GM19328 (cell line): ENCODE measurements around the gene SMIM29.

ENCODE experiments used
- ATAC-seq: cut with Tn5 transposase; IDR thresholded peaks from one replicate; pipeline ENCODE4 v1.9.1; 2021; ENCODE audit warnings: mild to moderate bottlenecking, moderate library complexity; ENCODE audit not compliant: unreplicated experiment

The SMIM29 gene

GRCh38 chr6:34241351-34242215 lies 7.2 kb downstream of the SMIM29 start:
- ATAC-seq: no peak

GRCh38 chr6:34240329-34241248 lies 8.2 kb downstream of the SMIM29 start:
- ATAC-seq: no peak

- ATAC-seq: no peak
Measured at GRCh38 chr6:34239893-34240292, 8.9 kb downstream of the SMIM29 start.

- ATAC-seq: no peak
Measured at GRCh38 chr6:34239500-34239825, 9.3 kb downstream of the SMIM29 start.

GRCh38 chr6:34238585-34239499 lies 10.0 kb downstream of the SMIM29 start:
- ATAC-seq: no peak

GRCh38 chr6:34237722-34238584 lies 10.9 kb downstream of the SMIM29 start:
- ATAC-seq: no peak

- ATAC-seq: peak; percentile 6
Measured at GRCh38 chr6:34237316-34237721, 11.5 kb downstream of the SMIM29 start.

GRCh38 chr6:34236443-34237315 lies 12.1 kb downstream of the SMIM29 start, which contains the start of gene HMGA1:
TSS of gene HMGA1 (plus strand) at chr6:34236873. CDS start at chr6:34240781, 3,908 bp downstream.
- peak; percentile 54 for ATAC-seq

GRCh38 chr6:34236131-34236442 lies 12.7 kb downstream of the SMIM29 start:
- no peak for ATAC-seq

- no peak for ATAC-seq
Measured at GRCh38 chr6:34235307-34236130, 13.3 kb downstream of the SMIM29 start.

- ATAC-seq: no peak
Measured at GRCh38 chr6:34234667-34235306, 14.0 kb downstream of the SMIM29 start.

GRCh38 chr6:34233867-34234266 lies 14.9 kb downstream of the SMIM29 start:
- ATAC-seq: no peak

GRCh38 chr6:34232901-34233300 lies 15.9 kb downstream of the SMIM29 start:
- ATAC-seq: no peak

- ATAC-seq: no peak
Measured at GRCh38 chr6:34231566-34232336, 17.1 kb downstream of the SMIM29 start.

GRCh38 chr6:34230653-34231371 lies 18.0 kb downstream of the SMIM29 start:
- ATAC-seq: no peak

GRCh38 chr6:34229877-34230276 lies 18.9 kb downstream of the SMIM29 start:
- no peak for ATAC-seq
